T follicular helper cell (primary cell): ENCODE measurements around the gene ZNF142.

Experiments
- DNase-seq: peaks from one replicate; pipeline ENCODE4 v3.0.0-alpha.2; 2020; ENCODE audit warnings: low read depth
- total RNA-seq, 2 experiments: gene quantifications; one replicate each; lab custom pipeline; 2026; lab: John Stamatoyannopoulos, UW

Gene ZNF142, protein sequence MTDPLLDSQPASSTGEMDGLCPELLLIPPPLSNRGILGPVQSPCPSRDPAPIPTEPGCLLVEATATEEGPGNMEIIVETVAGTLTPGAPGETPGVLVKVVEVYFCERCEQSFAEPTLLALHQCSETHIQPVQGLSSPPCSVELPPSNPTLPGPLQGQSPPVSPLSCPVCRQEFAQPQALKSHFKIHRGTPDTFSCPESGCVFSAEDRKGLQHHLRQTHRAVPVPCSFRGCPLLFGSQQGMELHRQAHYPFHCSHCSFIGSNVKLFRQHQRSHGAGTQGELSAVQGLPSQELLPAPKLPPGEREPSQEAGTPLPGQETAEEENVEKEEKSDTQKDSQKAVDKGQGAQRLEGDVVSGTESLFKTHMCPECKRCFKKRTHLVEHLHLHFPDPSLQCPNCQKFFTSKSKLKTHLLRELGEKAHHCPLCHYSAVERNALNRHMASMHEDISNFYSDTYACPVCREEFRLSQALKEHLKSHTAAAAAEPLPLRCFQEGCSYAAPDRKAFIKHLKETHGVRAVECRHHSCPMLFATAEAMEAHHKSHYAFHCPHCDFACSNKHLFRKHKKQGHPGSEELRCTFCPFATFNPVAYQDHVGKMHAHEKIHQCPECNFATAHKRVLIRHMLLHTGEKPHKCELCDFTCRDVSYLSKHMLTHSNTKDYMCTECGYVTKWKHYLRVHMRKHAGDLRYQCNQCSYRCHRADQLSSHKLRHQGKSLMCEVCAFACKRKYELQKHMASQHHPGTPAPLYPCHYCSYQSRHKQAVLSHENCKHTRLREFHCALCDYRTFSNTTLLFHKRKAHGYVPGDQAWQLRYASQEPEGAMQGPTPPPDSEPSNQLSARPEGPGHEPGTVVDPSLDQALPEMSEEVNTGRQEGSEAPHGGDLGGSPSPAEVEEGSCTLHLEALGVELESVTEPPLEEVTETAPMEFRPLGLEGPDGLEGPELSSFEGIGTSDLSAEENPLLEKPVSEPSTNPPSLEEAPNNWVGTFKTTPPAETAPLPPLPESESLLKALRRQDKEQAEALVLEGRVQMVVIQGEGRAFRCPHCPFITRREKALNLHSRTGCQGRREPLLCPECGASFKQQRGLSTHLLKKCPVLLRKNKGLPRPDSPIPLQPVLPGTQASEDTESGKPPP (N-terminal part only)
- total RNA-seq = 67.7 to 83.4 reads per million in 2 experiments

GRCh38 chr2:218659258-218659987 lies at the start of gene ZNF142, which contains the start of gene BCS1L:
ZNF142 (minus strand) TSS chr2:218659623; CDS start chr2:218656429, 3,194 bp downstream.
BCS1L (plus strand) TSS chr2:218659683; CDS start chr2:218660988, 1,305 bp downstream.
- peak; percentile 84 for DNase-seq

GRCh38 chr2:218708086-218708485 lies 48.7 kb upstream of the ZNF142 start:
- no peak for DNase-seq

DNA sequence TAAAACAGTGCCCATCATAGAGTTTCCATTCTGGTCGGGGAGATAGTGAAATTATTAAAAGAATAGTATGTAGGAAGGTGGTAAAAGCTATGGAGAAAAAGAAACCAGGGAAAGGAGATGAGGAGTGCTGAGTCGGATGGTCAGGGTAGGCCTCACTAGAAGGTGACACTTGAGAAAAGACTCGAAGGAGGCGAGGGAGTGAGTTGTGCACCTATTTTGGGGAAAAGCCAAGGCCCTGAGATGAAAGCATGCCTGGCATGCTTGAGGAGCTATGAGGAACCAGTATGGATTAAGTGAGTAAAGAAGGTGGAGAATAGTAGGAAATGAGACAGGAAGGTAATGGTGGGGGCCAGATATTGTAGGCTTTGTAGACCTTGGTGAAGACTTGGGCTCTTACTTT lies 43.9 kb upstream of the ZNF142 start:
- no peak for DNase-seq

GRCh38 chr2:218701806-218702205 lies 42.4 kb upstream of the ZNF142 start:
- no peak for DNase-seq

DNA sequence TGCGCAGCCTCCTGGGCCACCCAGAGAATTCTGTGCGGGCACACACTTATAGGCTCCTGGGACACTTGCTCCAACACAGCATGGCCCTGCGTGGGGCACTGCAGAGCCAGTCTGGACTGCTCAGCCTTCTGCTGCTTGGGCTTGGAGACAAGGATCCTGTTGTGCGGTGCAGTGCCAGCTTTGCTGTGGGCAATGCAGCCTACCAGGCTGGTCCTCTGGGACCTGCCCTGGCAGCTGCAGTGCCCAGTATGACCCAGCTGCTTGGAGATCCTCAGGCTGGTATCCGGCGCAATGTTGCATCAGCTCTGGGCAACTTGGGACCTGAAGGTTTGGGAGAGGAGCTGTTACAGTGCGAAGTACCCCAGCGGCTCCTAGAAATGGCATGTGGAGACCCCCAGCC lies 39.5 kb upstream of the ZNF142 start:
- DNase-seq = no peak

- no peak for DNase-seq
Observed at GRCh38 chr2:218694405-218695145, 35.2 kb upstream of the ZNF142 start.

DNA sequence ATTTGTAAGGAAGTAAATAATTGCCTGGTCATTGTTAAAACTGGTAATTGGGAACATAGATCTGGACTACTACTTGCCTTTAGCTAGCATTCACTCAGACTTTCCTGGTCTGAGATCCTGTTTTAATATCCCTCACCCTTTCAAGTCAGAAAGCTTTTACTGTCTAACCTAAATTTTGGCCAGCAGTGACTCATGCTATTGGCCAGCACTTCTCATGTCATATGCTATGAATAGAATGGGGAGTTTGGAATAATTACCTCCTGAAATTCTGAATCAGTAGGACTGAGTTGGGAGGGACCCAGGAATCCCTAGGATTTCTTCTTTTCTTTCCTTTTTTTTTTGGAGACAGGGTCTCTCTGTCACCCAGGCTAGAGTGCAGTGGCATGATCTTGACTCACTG lies 31.8 kb upstream of the ZNF142 start:
- DNase-seq = no peak

DNA sequence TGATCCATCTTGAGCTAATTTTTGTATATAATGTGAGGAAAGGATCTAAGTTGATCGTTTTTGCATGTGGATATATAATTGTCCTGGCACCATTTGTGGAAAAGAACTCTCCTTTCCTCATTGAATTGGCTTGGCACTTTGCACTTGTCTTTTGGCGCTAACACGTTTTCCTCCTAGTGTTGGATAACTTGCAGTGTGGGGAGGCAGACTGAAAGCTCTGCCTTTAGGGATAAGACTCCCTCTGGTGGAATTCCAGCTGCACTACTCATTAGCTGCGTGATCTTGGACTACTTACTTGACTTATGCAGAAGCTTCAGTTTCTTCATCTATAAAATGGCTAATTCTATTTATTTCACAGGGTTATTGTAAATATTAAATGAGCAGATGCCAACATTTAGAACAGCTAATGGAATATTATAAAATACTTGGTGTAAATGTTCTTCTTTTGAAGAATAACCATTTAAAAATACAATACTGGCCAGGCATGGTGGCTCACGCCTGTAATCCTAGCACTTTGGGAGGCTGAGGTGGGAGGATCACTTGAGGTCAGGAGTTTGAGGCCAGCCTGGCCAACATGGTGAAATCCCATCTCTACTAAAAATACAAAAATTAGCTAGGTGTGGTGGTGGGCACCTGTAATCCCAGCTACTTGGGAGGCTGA lies 28.1 kb upstream of the ZNF142 start:
- peak; percentile 9 for DNase-seq

DNA sequence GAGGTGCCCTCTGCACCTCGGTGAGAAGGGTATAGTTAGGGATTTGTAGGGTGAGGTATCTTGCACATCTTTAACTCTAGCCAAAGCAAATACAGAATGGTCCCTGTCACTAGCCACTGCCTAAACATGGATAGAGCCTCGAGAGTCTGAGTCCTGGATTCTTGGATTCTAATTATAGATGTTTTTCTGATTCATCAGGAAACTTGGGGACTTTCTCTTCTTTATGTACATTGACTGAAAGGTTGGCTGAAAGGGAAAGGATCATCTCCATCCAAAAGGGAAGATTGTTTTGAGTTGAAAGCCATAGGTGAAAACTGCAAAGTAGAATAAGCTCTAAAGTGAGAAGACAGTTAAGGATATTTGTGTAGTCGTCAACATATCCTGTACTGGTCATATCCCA lies 20.6 kb upstream of the ZNF142 start:
- no peak for DNase-seq

DNA sequence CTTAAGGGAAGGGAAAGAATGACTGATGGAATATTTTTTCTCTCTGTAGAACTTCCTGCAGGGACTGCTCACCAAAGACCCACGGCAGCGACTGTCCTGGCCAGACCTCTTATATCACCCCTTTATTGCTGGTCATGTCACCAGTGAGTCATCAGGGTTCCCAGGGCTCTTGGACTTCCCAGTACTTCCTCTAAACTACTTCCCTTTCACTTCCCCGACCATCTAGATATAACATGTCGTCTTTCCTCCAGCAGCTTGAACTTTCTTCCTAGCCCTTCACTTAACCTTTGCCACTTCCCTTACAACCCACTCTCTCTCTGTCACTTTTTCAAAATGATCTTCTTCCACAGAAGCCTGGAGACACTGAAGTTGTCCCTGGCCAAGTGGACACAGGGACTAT lies 19.7 kb upstream of the ZNF142 start:
- no peak for DNase-seq

- peak; percentile 72 for DNase-seq
Observed at GRCh38 chr2:218671654-218672566, 12.5 kb upstream of the ZNF142 start, which contains the start of the genes RNF25 and STK36. RNF25 (minus strand) TSS chr2:218672002; CDS start chr2:218671970, 32 bp downstream. STK36 (plus strand) TSS chr2:218672086; CDS start chr2:218672830, 744 bp downstream.

DNA sequence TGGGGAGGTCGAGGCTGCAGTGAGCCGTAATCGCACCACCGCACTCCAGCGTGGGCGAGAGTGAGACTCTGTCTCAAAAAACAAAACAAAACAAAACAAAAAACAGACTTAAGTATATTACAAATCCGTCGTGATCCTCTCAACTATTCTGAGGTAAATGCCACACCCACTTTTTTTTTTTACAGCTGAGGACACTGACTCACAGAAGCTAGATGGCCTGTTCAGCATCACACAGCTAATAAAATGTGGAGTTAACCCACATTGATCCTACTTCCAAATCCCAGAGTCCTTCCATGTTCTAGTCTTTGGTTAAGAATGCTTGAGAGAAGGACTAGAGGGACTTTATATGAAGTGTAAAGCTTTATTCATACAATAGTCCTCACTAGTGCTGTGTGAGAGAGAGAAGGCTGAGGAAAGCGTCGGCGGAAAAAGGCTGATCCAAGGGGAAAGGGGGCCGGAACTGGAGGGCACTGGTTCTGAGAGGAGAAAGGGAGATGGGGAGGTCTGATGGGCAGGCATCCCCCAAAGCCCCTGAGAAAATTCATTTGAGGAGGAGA lies 11.8 kb upstream of the ZNF142 start:
- no peak for DNase-seq

DNA sequence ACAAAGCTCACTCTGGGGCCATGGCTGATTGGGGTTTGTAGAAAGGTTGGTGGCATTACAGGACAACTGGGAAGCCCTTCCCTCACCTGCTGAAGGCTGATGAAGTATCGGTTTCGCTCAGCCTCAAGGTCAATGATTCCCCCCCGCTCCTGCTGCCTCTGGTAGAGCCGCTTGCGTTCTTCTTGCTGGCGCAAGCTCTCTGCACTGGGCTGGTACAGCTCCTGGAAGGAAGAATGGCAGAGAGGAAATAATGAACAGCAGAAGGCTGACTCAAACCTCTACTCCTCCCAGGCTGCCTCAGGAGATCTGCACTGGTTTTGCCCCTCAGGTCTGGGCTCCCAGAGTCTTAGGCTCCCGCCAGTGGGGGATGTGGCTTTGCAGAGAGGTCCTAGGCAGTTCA lies 5.2 kb upstream of the ZNF142 start:
- DNase-seq = no peak

GRCh38 chr2:218663901-218664300 lies 4.5 kb upstream of the ZNF142 start:
- DNase-seq = no peak

- DNase-seq = no peak
Observed at GRCh38 chr2:218662827-218663226, 3.4 kb upstream of the ZNF142 start.

- no peak for DNase-seq
Observed at GRCh38 chr2:218662377-218662776, 3.0 kb upstream of the ZNF142 start.

DNA sequence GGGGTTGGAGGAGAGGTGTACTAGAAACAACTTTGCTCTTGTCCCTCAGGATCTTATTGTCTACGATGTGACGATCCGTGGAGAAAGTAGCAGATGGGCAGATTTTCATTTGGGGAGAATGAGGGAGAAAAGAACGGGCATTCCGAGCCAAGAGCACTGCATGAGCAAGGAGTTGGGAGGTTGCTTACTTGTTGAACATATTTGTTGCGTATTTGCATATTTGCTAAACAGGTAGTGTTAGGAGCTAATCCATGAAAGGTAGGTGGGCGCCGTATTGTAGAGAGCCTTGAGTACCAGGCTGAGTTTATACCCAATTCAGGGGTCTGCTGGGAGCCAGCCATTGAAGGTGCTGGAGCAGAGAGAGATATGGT lies 550 bp upstream of the ZNF142 start:
- no peak for DNase-seq

- no peak for DNase-seq
Observed at GRCh38 chr2:218658671-218659257, 659 bp downstream of the ZNF142 start.
